Keratinocyte (primary cell): ENCODE data around the gene TSPAN16. TPM values are rescaled to one million over a fixed set of nuclear protein-coding genes. Genes with fewer than 3 reads are reported as not detected.

Source experiments
- DNase-seq: peaks from one replicate; pipeline ENCODE4 v3.0.0-alpha.2; 2011; ENCODE audit warnings: low read depth, missing footprints, low spot score
- FAIRE-seq: peaks from 2 replicates; lab custom pipeline; 2011; peaks lifted over from hg19 to GRCh38; lab: Jason Lieb, UNC
- H2AFZ ChIP-seq: 2 replicates; pipeline ENCODE4 v1.6.0; 2012; ENCODE audit warnings: low read length, control low read depth, inconsistent platforms; ENCODE audit not compliant: control insufficient read depth
- H3K27ac ChIP-seq: 2 replicates; pipeline ENCODE4 v1.5.1; 2011; ENCODE audit warnings: low read length; ENCODE audit not compliant: control insufficient read depth, insufficient read depth
- H3K27me3 ChIP-seq: 3 replicates; pipeline ENCODE4 v1.6.0; 2011; ENCODE audit warnings: low read length; ENCODE audit not compliant: control insufficient read depth, insufficient read depth; ENCODE audit errors: extremely low read depth
- H3K36me3 ChIP-seq, 2 experiments: 2 replicates in 1 of 2; 3 replicates in 1 of 2; pipeline ENCODE4 v1.5.1; 2011; ENCODE audit warnings: low read length in 2 of 2, mild to moderate bottlenecking in 1 of 2; ENCODE audit not compliant: control insufficient read depth in 2 of 2, insufficient read depth in 2 of 2; ENCODE audit errors: extremely low read depth in 1 of 2
- H3K4me1 ChIP-seq: 3 replicates; pipeline ENCODE4 v1.5.1; 2011; ENCODE audit warnings: low read length; ENCODE audit not compliant: control insufficient read depth, insufficient read depth; ENCODE audit errors: extremely low read depth
- H3K4me2 ChIP-seq: 3 replicates; pipeline ENCODE4 v1.6.0; 2011; ENCODE audit warnings: low read depth, low read length; ENCODE audit not compliant: control insufficient read depth, insufficient read depth; ENCODE audit errors: extremely low read depth
- H3K4me3 ChIP-seq, 3 experiments: fragments of 200-600 bp in 1 of 3; sonication (generic) in 1 of 3; 2 replicates in 2 of 3; 3 replicates in 1 of 3; pipeline ENCODE4 v1.5.1; 2011 to 2016; ENCODE audit warnings: low read length in 3 of 3, mild to moderate bottlenecking in 3 of 3, control low read depth in 2 of 3, inconsistent platforms in 1 of 3, low read depth in 1 of 3, mixed read lengths in 1 of 3, mixed run types in 1 of 3, moderate library complexity in 1 of 3; ENCODE audit not compliant: control insufficient read depth in 2 of 3, insufficient read depth in 2 of 3; ENCODE audit errors: extremely low read depth in 1 of 3
- H3K79me2 ChIP-seq: 2 replicates; pipeline ENCODE4 v1.6.0; 2012; ENCODE audit warnings: low read length; ENCODE audit not compliant: control insufficient read depth, insufficient read depth
- H3K9ac ChIP-seq: 3 replicates; pipeline ENCODE4 v1.6.0; 2011; ENCODE audit warnings: low read length; ENCODE audit not compliant: control insufficient read depth, insufficient read depth; ENCODE audit errors: extremely low read depth
- H3K9me1 ChIP-seq: 3 replicates; pipeline ENCODE4 v1.6.0; 2011; ENCODE audit warnings: low read length; ENCODE audit not compliant: control insufficient read depth, insufficient read depth; ENCODE audit errors: extremely low read depth
- H3K9me3 ChIP-seq: 2 replicates; pipeline ENCODE4 v1.5.1; 2012; ENCODE audit warnings: low read depth, low read length; ENCODE audit not compliant: control insufficient read depth
- H4K20me1 ChIP-seq: 3 replicates; pipeline ENCODE4 v1.6.0; 2011; ENCODE audit warnings: low read length; ENCODE audit not compliant: control insufficient read depth, insufficient read depth; ENCODE audit errors: extremely low read depth
- EZH2 ChIP-seq: IDR thresholded peaks from one replicate; pipeline ENCODE4 v1.6.1; 2012; ENCODE audit warnings: inconsistent platforms, mild to moderate bottlenecking, low read length, moderate library complexity
- dilution Hi-C: fragments of 300-500 bp; cut with MboI; formaldehyde crosslinking; loops from one replicate; pipeline ENCODE4 v1.7.0; 2020; ENCODE audit warnings: low sequenced_read_pairs; ENCODE audit not compliant: extremely low pct_ligation_motif_present
- polyA plus RNA-seq, 5 experiments: library from polyadenylated mRNA; depleted of rRNA in 3 of 5; stranded (reverse) in 3 of 5; stranded (forward) in 1 of 5; unstranded in 1 of 5; fragments of >200 nt; gene quantifications; 1 replicate in 1 of 5; 2 replicates in 3 of 5; 3 replicates in 1 of 5; pipeline versions ENCODE4 v1.2.1 to v1.2.3, GENCODE V29; 2011 to 2012; ENCODE audit warnings: missing spikeins in 2 of 5, low read depth in 1 of 5, low replicate concordance in 1 of 5
- TF ChIP-seq, protein P1 (sequence below), 3 experiments: IDR thresholded peaks in 1 of 3; conservative IDR thresholded peaks in 1 of 3; optimal IDR thresholded peaks in 1 of 3; 2 replicates in 2 of 3; 3 replicates in 1 of 3; pipeline versions ENCODE3 to v1.5.1; 2011; ENCODE audit warnings: low read length in 3 of 3, mild to moderate bottlenecking in 3 of 3, moderate library complexity in 2 of 3, control low read depth in 1 of 3, inconsistent platforms in 1 of 3; ENCODE audit not compliant: insufficient read depth in 2 of 3; ENCODE audit errors: extremely low read depth in 1 of 3

Gene TSPAN16
- polyA plus RNA-seq, 1 donor (not counting 4 experiments of a cell fraction or from before 2014, with no cell fraction given): not detected

DNA sequence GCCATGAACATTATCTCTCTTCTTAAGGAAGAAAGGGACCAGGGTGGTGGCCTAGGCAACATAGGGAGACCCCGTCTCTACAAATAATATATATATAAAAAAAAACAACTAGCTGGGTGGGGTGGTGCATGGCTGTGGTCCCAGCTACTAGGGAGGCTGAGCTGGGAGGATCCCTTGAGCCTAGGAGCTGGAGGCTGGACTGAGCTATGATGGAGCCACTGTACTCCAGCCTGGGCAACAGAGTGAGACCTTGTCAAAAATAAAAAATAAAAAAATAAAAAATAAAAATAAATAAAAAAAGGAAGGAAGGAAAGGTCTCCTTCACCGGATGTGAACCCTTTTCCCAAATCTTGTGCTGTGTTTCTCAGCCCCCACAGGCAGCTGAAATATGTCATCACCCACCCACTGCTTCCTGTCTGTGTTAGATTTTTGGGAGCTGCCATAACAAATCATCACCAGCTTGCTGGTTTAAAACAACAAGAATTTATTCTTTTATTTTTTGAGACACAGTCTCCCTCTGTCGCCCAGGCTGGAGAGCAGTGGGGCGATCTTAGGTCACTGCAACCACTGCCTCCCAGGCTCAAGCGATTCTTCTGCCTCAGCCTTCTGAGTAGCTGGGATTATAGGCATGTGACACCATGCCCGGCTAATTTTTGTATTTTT lies 9.5 kb upstream of the TSPAN16 start:
- H3K36me3 ChIP-seq: no peaks in the 10 kb centered on the region
- H3K27ac ChIP-seq: no peak overlapping the region
- DNase-seq (no peak), FAIRE-seq (no peak)
- H4K20me1 ChIP-seq: no peaks in the 10 kb centered on the region
- no peak overlapping the region for H2AFZ ChIP-seq
- H3K4me3 ChIP-seq: no peak overlapping the region
- dilution Hi-C loops: no loop called here
- no peak overlapping the region for H3K9ac ChIP-seq
- no peaks in the 10 kb centered on the region for H3K9me1 ChIP-seq
- peaks cover 3% of the 10 kb centered on the region for H3K4me1 ChIP-seq
- no peak for TF ChIP-seq EZH2
- TF ChIP-seq, protein P1, sequence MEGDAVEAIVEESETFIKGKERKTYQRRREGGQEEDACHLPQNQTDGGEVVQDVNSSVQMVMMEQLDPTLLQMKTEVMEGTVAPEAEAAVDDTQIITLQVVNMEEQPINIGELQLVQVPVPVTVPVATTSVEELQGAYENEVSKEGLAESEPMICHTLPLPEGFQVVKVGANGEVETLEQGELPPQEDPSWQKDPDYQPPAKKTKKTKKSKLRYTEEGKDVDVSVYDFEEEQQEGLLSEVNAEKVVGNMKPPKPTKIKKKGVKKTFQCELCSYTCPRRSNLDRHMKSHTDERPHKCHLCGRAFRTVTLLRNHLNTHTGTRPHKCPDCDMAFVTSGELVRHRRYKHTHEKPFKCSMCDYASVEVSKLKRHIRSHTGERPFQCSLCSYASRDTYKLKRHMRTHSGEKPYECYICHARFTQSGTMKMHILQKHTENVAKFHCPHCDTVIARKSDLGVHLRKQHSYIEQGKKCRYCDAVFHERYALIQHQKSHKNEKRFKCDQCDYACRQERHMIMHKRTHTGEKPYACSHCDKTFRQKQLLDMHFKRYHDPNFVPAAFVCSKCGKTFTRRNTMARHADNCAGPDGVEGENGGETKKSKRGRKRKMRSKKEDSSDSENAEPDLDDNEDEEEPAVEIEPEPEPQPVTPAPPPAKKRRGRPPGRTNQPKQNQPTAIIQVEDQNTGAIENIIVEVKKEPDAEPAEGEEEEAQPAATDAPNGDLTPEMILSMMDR (optimal IDR thresholded peaks at IDR 0.05 in 1 of 3, IDR thresholded peaks at IDR 0.05 in 1 of 3, conservative IDR thresholded peaks at IDR 0.05 in 1 of 3; ENCODE audit: extremely low read depth in 1 of 3, insufficient read depth in 2 of 3, low read length in 3 of 3): no peak
- H3K79me2 ChIP-seq: no peaks in the 10 kb centered on the region
- no peaks in the 10 kb centered on the region for H3K27me3 ChIP-seq
- no peaks in the 10 kb centered on the region for H3K9me3 ChIP-seq
- no peak overlapping the region for H3K4me2 ChIP-seq

DNA sequence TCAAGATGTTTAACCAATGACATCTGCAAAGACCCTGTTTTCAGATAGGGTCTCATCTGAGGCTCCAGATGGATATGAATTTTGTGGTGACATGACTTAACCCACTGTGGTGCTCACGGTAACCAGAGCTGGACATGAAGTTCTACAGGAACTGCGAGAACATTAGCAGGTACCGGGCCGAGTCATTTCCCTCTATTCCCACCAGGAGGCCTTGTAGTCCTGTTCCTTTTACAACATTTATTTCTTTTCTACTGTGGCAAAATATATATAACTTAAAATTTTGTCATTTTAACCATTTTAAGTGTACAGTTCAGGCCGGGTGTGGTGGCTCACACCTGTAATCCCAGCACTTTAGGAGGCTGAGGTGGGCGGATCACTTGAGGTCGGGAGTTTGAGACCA lies 7.6 kb upstream of the TSPAN16 start:
- no peak for TF ChIP-seq EZH2
- TF ChIP-seq, protein P1 (optimal IDR thresholded peaks at IDR 0.05 in 1 of 3, IDR thresholded peaks at IDR 0.05 in 1 of 3, conservative IDR thresholded peaks at IDR 0.05 in 1 of 3; ENCODE audit: extremely low read depth in 1 of 3, insufficient read depth in 2 of 3, low read length in 3 of 3): peak; percentile 54 to 55 (median 54)
- peaks cover under 1% of the 10 kb centered on the region for H3K4me1 ChIP-seq
- H3K4me2 ChIP-seq: no peak overlapping the region
- no peak overlapping the region for H3K9ac ChIP-seq
- no peaks in the 10 kb centered on the region for H3K9me1 ChIP-seq
- no peak for FAIRE-seq
- no peak overlapping the region for H2AFZ ChIP-seq
- no peaks in the 10 kb centered on the region for H4K20me1 ChIP-seq
- DNase-seq: no peak
- H3K79me2 ChIP-seq: no peaks in the 10 kb centered on the region
- no peaks in the 10 kb centered on the region for H3K9me3 ChIP-seq
- no peaks in the 10 kb centered on the region for H3K36me3 ChIP-seq
- no peaks in the 10 kb centered on the region for H3K27me3 ChIP-seq
- no peak overlapping the region for H3K4me3 ChIP-seq
- dilution Hi-C loops: no loop called here
- H3K27ac ChIP-seq: no peak overlapping the region
